Measurements from ENCODE around the gene HIVEP3. TPM values are rescaled to one million over a fixed set of nuclear protein-coding genes. Genes with fewer than 3 reads are reported as not detected.

Gene HIVEP3
- total RNA-seq, 1 experiment from 2014 or later, result 0.55 TPM

DNA sequence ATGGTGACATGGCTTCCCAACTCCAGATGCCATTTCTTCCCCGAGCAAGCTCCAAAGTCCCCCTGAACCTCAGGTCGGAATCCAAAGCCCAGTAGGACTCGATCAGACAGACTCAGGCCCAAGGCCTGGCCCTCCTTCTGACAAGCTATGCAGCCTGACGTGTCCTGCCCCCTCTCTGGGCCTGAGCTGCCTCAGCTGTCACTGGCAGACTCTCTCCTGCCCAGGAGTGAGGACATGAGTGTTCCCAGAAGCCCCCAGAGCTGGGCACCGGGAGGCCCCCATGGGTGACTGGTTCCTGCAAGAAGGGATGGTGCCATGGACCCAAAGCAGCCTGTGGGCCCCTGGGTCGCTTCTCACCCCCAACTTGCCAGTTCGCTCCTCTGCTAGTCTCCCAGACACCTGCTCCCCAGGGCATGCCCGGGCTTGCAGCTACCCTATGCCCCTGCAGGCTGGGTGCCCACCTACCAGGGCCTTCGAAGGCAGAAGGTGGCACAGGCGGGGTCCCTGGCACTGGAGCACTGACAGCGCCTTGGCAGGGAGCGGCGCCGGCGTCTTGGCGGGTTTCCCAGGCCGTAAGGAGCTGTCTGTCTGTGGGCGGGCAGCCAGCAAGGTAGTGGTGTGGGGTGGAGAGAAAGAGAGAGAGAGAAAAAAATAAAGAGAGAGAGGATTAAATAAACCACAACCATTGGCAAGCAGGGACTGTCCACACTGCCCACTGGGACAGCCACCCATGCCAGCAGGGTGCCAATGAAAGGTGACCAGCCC lies 436.5 kb downstream of the HIVEP3 start:
- Mint-ChIP-seq H3K36me3 (no peaks in the 10 kb centered on the region), H3K4me3 (no peak overlapping the region), H3K4me1 (peaks cover 37% of the 10 kb centered on the region), H3K27me3 (ENCODE audit: low read depth) (peaks cover 1% of the 10 kb centered on the region; the same call in 1 of the 2 replicates), H3K27ac (no peak overlapping the region), H3K9me3 (no peaks in the 10 kb centered on the region)
- ChIA-PET CTCF (interaction anchor here (0.9 to 7.9 kb wide), 10 partner anchors 10 to 199 kb away, joined by 3 to 84 read pairs (median 4); no protein-coding TSS in a partner anchor), POLR2A (interaction anchor here (0.6 kb wide), 1 partner anchor 119 kb away, joined by 4 read pairs; no protein-coding TSS in a partner anchor)
- no peak for ATAC-seq
- DNase-seq (ENCODE audit: low spot score), result no peak
- TF ChIP-seq, protein P1, sequence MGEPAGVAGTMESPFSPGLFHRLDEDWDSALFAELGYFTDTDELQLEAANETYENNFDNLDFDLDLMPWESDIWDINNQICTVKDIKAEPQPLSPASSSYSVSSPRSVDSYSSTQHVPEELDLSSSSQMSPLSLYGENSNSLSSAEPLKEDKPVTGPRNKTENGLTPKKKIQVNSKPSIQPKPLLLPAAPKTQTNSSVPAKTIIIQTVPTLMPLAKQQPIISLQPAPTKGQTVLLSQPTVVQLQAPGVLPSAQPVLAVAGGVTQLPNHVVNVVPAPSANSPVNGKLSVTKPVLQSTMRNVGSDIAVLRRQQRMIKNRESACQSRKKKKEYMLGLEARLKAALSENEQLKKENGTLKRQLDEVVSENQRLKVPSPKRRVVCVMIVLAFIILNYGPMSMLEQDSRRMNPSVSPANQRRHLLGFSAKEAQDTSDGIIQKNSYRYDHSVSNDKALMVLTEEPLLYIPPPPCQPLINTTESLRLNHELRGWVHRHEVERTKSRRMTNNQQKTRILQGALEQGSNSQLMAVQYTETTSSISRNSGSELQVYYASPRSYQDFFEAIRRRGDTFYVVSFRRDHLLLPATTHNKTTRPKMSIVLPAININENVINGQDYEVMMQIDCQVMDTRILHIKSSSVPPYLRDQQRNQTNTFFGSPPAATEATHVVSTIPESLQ (CRISPR knock-in tag; IDR thresholded peaks at IDR 0.05), result no peak
- TF ChIP-seq HMGA2 (CRISPR knock-in tag; IDR thresholded peaks at IDR 0.05) (no peak), TP53 (CRISPR knock-in tag; IDR thresholded peaks at IDR 0.05) (no peak), JAZF1 (CRISPR knock-in tag; IDR thresholded peaks at IDR 0.05) (no peak), FOXJ3 (CRISPR knock-in tag; IDR thresholded peaks at IDR 0.05; ENCODE audit: borderline replicate concordance) (no peak), ZNF317 (CRISPR knock-in tag; IDR thresholded peaks at IDR 0.05; ENCODE audit: borderline replicate concordance, low read depth) (no peak), ETV6 (CRISPR knock-in tag; IDR thresholded peaks at IDR 0.05) (no peak), RORB (CRISPR knock-in tag; IDR thresholded peaks at IDR 0.05) (no peak)
- TF ChIP-seq, protein P2, sequence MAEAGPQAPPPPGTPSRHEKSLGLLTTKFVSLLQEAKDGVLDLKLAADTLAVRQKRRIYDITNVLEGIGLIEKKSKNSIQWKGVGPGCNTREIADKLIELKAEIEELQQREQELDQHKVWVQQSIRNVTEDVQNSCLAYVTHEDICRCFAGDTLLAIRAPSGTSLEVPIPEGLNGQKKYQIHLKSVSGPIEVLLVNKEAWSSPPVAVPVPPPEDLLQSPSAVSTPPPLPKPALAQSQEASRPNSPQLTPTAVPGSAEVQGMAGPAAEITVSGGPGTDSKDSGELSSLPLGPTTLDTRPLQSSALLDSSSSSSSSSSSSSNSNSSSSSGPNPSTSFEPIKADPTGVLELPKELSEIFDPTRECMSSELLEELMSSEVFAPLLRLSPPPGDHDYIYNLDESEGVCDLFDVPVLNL (CRISPR knock-in tag; IDR thresholded peaks at IDR 0.05; ENCODE audit: borderline replicate concordance, low read depth), result no peak
- TF ChIP-seq, protein P3, sequence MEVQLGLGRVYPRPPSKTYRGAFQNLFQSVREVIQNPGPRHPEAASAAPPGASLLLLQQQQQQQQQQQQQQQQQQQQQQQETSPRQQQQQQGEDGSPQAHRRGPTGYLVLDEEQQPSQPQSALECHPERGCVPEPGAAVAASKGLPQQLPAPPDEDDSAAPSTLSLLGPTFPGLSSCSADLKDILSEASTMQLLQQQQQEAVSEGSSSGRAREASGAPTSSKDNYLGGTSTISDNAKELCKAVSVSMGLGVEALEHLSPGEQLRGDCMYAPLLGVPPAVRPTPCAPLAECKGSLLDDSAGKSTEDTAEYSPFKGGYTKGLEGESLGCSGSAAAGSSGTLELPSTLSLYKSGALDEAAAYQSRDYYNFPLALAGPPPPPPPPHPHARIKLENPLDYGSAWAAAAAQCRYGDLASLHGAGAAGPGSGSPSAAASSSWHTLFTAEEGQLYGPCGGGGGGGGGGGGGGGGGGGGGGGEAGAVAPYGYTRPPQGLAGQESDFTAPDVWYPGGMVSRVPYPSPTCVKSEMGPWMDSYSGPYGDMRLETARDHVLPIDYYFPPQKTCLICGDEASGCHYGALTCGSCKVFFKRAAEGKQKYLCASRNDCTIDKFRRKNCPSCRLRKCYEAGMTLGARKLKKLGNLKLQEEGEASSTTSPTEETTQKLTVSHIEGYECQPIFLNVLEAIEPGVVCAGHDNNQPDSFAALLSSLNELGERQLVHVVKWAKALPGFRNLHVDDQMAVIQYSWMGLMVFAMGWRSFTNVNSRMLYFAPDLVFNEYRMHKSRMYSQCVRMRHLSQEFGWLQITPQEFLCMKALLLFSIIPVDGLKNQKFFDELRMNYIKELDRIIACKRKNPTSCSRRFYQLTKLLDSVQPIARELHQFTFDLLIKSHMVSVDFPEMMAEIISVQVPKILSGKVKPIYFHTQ (CRISPR knock-in tag; IDR thresholded peaks at IDR 0.05), result no peak
- TF ChIP-seq, protein P4, sequence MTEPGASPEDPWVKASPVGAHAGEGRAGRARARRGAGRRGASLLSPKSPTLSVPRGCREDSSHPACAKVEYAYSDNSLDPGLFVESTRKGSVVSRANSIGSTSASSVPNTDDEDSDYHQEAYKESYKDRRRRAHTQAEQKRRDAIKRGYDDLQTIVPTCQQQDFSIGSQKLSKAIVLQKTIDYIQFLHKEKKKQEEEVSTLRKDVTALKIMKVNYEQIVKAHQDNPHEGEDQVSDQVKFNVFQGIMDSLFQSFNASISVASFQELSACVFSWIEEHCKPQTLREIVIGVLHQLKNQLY (CRISPR knock-in tag; IDR thresholded peaks at IDR 0.05), result no peak
- TF ChIP-seq, protein P5, sequence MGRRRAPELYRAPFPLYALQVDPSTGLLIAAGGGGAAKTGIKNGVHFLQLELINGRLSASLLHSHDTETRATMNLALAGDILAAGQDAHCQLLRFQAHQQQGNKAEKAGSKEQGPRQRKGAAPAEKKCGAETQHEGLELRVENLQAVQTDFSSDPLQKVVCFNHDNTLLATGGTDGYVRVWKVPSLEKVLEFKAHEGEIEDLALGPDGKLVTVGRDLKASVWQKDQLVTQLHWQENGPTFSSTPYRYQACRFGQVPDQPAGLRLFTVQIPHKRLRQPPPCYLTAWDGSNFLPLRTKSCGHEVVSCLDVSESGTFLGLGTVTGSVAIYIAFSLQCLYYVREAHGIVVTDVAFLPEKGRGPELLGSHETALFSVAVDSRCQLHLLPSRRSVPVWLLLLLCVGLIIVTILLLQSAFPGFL (CRISPR knock-in tag; IDR thresholded peaks at IDR 0.05; ENCODE audit: borderline replicate concordance), result no peak
- TF ChIP-seq, protein P6, sequence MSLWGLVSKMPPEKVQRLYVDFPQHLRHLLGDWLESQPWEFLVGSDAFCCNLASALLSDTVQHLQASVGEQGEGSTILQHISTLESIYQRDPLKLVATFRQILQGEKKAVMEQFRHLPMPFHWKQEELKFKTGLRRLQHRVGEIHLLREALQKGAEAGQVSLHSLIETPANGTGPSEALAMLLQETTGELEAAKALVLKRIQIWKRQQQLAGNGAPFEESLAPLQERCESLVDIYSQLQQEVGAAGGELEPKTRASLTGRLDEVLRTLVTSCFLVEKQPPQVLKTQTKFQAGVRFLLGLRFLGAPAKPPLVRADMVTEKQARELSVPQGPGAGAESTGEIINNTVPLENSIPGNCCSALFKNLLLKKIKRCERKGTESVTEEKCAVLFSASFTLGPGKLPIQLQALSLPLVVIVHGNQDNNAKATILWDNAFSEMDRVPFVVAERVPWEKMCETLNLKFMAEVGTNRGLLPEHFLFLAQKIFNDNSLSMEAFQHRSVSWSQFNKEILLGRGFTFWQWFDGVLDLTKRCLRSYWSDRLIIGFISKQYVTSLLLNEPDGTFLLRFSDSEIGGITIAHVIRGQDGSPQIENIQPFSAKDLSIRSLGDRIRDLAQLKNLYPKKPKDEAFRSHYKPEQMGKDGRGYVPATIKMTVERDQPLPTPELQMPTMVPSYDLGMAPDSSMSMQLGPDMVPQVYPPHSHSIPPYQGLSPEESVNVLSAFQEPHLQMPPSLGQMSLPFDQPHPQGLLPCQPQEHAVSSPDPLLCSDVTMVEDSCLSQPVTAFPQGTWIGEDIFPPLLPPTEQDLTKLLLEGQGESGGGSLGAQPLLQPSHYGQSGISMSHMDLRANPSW (CRISPR knock-in tag; conservative IDR thresholded peaks at IDR 0.05; ENCODE audit: low read depth), result no peak
- TF ChIP-seq, protein P7, sequence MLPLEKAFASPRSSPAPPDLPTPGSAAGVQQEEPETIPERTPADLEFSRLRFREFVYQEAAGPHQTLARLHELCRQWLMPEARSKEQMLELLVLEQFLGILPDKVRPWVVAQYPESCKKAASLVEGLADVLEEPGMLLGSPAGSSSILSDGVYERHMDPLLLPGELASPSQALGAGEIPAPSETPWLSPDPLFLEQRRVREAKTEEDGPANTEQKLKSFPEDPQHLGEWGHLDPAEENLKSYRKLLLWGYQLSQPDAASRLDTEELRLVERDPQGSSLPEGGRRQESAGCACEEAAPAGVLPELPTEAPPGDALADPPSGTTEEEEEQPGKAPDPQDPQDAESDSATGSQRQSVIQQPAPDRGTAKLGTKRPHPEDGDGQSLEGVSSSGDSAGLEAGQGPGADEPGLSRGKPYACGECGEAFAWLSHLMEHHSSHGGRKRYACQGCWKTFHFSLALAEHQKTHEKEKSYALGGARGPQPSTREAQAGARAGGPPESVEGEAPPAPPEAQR (CRISPR knock-in tag; IDR thresholded peaks at IDR 0.05), result no peak
- TF ChIP-seq, protein P8, sequence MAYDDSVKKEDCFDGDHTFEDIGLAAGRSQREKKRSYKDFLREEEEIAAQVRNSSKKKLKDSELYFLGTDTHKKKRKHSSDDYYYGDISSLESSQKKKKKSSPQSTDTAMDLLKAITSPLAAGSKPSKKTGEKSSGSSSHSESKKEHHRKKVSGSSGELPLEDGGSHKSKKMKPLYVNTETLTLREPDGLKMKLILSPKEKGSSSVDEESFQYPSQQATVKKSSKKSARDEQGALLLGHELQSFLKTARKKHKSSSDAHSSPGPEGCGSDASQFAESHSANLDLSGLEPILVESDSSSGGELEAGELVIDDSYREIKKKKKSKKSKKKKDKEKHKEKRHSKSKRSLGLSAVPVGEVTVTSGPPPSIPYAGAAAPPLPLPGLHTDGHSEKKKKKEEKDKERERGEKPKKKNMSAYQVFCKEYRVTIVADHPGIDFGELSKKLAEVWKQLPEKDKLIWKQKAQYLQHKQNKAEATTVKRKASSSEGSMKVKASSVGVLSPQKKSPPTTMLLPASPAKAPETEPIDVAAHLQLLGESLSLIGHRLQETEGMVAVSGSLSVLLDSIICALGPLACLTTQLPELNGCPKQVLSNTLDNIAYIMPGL (CRISPR knock-in tag; IDR thresholded peaks at IDR 0.05), result no peak
- TF ChIP-seq, protein P9, sequence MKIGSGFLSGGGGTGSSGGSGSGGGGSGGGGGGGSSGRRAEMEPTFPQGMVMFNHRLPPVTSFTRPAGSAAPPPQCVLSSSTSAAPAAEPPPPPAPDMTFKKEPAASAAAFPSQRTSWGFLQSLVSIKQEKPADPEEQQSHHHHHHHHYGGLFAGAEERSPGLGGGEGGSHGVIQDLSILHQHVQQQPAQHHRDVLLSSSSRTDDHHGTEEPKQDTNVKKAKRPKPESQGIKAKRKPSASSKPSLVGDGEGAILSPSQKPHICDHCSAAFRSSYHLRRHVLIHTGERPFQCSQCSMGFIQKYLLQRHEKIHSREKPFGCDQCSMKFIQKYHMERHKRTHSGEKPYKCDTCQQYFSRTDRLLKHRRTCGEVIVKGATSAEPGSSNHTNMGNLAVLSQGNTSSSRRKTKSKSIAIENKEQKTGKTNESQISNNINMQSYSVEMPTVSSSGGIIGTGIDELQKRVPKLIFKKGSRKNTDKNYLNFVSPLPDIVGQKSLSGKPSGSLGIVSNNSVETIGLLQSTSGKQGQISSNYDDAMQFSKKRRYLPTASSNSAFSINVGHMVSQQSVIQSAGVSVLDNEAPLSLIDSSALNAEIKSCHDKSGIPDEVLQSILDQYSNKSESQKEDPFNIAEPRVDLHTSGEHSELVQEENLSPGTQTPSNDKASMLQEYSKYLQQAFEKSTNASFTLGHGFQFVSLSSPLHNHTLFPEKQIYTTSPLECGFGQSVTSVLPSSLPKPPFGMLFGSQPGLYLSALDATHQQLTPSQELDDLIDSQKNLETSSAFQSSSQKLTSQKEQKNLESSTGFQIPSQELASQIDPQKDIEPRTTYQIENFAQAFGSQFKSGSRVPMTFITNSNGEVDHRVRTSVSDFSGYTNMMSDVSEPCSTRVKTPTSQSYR (CRISPR knock-in tag; IDR thresholded peaks at IDR 0.05), result no peak

Data from WTC11 (cell line).